Kidney (tissue), 14 donors: Measurements from ENCODE around the gene SLC9A8. TPM values are rescaled to one million over a fixed set of nuclear protein-coding genes. Genes with fewer than 3 reads are reported as not detected.

ENCODE experiments used
- DNase-seq, 5 donors: peaks; one replicate each; pipeline ENCODE4 v3.0.0-alpha.2; 2013 to 2020
- FAIRE-seq: peaks from 2 replicates; lab custom pipeline; 2012; peaks lifted over from hg19 to GRCh38; lab: Jason Lieb, UNC
- H3K27ac ChIP-seq, 2 donors: one replicate each; pipeline ENCODE4 v1.7.0; 2013; ENCODE audit warnings: low read depth in 2 of 2, low read length in 2 of 2, inconsistent platforms in 1 of 2
- H3K27me3 ChIP-seq: one replicate; pipeline ENCODE4 v1.7.1; 2013; ENCODE audit warnings: low read length, inconsistent platforms; ENCODE audit not compliant: control insufficient read depth, insufficient read depth
- H3K36me3 ChIP-seq, 3 donors: one replicate each; pipeline versions ENCODE4 v1.7.0 to v1.7.1; 2013; ENCODE audit warnings: low read length in 3 of 3, control low read depth in 1 of 3, inconsistent platforms in 1 of 3; ENCODE audit not compliant: insufficient read depth in 3 of 3, control insufficient read depth in 2 of 3
- H3K4me1 ChIP-seq, 3 donors: one replicate each; pipeline versions ENCODE4 v1.7.0 to v1.7.1; 2013; ENCODE audit warnings: low read length in 3 of 3, inconsistent platforms in 1 of 3, low read depth in 1 of 3; ENCODE audit not compliant: control insufficient read depth in 2 of 3, insufficient read depth in 2 of 3
- H3K4me3 ChIP-seq, 3 donors: one replicate each; pipeline versions ENCODE4 v1.7.0 to v1.8.1; 2013; ENCODE audit warnings: low read length in 3 of 3, control low read depth in 1 of 3, inconsistent platforms in 1 of 3
- H3K9ac ChIP-seq, 3 donors: one replicate each; pipeline versions ENCODE4 v1.7.0 to v1.7.1; 2013; ENCODE audit warnings: low read length in 3 of 3, control low read depth in 1 of 3, inconsistent platforms in 1 of 3
- H3K9me3 ChIP-seq, 3 donors: one replicate each; pipeline versions ENCODE4 v1.7.0 to v1.7.1; 2013; ENCODE audit warnings: low read length in 3 of 3, control low read depth in 1 of 3, inconsistent platforms in 1 of 3; ENCODE audit not compliant: control insufficient read depth in 2 of 3, insufficient read depth in 1 of 3
- CTCF ChIP-seq: IDR thresholded peaks from 3 replicates; pipeline ENCODE4 v1.5.1; 2012; ENCODE audit warnings: mild to moderate bottlenecking, moderate library complexity, borderline replicate concordance; ENCODE audit not compliant: insufficient read depth; ENCODE audit errors: extremely low read depth
- intact Hi-C: fragments of 100-400 bp; cut with DNase I; formaldehyde crosslinking; loops from one replicate; pipeline ENCODE4 v1.11.1; 2022
- polyA plus RNA-seq: library from polyadenylated mRNA; stranded (reverse); fragments of 350-450 nt; fragmentation: Illumina TruSeq; extraction: RNeasy Lipid Tissue Mini Kit (QIAGEN cat#74804); gene quantifications from one replicate; pipeline ENCODE4 v1.2.3, GENCODE V29; 2014; ENCODE audit warnings: low read depth, low replicate concordance; ENCODE audit not compliant: insufficient read depth
- total RNA-seq: library from RNA; stranded (reverse); fragmentation: NEBNext Ultra II Directional; extraction: Animal tissue kit (Norgen Biotek cat#: 25700); gene quantifications from one replicate; pipeline ENCODE4 v1.2.1, GENCODE V29; 2021
- donor health status: control.
- donor health status: control.
- donor health status: control.
- donor health status: control.
- donor health status: control.
- donor health status: DM: yes; HTN: yes; CAD: no.
- donor health status: Normal renal cell carcinoma (clear cell type).

Gene SLC9A8
- total and polyA plus RNA-seq, 2 donors from 2014 or later = 4.5 to 22.4 TPM

- Histone ChIP-seq H3K9ac (no peak overlapping the region), H3K4me1 (peaks cover 0 to 12% (median 0%) of the 10 kb centered on the region in 3 donors), H3K27me3 (no peaks in the 10 kb centered on the region), H3K27ac (no peak overlapping the region), H3K36me3 (peaks cover 0 to 27% (median 13%) of the 10 kb centered on the region in 3 donors), H3K4me3 (no peak overlapping the region), H3K9me3 (no peaks in the 10 kb centered on the region)
- FAIRE-seq (no peak), DNase-seq (no peak)
- intact Hi-C loops = no loop called here
- TF ChIP-seq CTCF = no peak
These were observed 73.1 kb downstream of the SLC9A8 start for GRCh38 chr20:49885558-49886332.

- H3K4me3 ChIP-seq = no peak overlapping the region
- FAIRE-seq (no peak), DNase-seq (no peak)
- H3K36me3 ChIP-seq = peaks cover 0 to 20% (median 9%) of the 10 kb centered on the region in 3 donors
- H3K9ac ChIP-seq = no peak overlapping the region
- H3K27ac ChIP-seq = peak overlapping the region; percentile 11 to 19
- H3K4me1 ChIP-seq = peaks cover 0 to 12% (median 0%) of the 10 kb centered on the region in 3 donors
- no peaks in the 10 kb centered on the region for H3K27me3 ChIP-seq
- no peak for TF ChIP-seq CTCF
- intact Hi-C loops = no loop called here
- H3K9me3 ChIP-seq = no peaks in the 10 kb centered on the region
These were observed 74.1 kb downstream of the SLC9A8 start for GRCh38 chr20:49886571-49887213.

- no peak overlapping the region for H3K4me3 ChIP-seq
- no peaks in the 10 kb centered on the region for H3K9me3 ChIP-seq
- TF ChIP-seq CTCF = no peak
- peak overlapping the region; percentile 19 to 51 for H3K27ac ChIP-seq
- no peak overlapping the region for H3K9ac ChIP-seq
- FAIRE-seq = no peak
- peaks cover 0 to 20% (median 9%) of the 10 kb centered on the region in 3 donors for H3K36me3 ChIP-seq
- H3K27me3 ChIP-seq = no peaks in the 10 kb centered on the region
- DNase-seq = peak in 2 of 5 donors; percentile 24 to 45
- H3K4me1 ChIP-seq = peaks cover 0 to 12% (median 0%) of the 10 kb centered on the region in 3 donors
- intact Hi-C loops = no loop called here
These were observed 74.9 kb downstream of the SLC9A8 start for GRCh38 chr20:49887251-49888211.
